Measurements from ENCODE around the gene SLC18A3. TPM values are rescaled to one million over a fixed set of nuclear protein-coding genes. Genes with fewer than 3 reads are reported as not detected.

Gene SLC18A3
- total and polyA plus RNA-seq, 2 experiments from 2014 or later = 0.16 TPM; not detected in 1

DNA sequence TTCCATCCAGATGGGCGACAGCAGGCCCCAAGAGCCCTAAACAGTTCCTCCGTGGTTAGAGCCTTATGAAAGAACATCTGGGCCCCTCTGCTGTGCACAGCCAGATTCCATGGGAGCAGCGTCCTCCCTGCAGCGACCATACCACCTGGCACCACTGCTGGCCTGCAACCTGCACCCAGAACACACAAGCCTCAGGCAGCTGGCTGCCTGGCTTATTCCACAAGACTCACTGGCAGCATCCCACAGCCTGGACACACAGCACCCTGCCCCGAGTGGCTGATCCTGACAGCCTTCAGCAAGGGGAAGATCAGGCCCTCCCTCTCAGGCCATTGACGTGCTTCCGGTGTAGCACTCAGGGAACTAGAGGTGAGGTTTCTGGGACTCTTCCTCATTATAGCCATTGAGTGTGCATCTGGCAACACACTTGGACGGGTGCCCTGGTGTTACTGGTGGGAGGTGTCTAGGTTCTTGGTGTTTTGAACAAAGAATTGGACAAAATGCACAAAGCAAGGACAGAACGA lies 37.5 kb upstream of the SLC18A3 start:
- Mint-ChIP-seq H3K27me3 (ENCODE audit: insufficient read depth, low read depth, poor library complexity) (peaks cover 3% of the 10 kb centered on the region), H3K9me3 (peaks cover 14% of the 10 kb centered on the region), H3K36me3 (ENCODE audit: low read depth) (no peaks in the 10 kb centered on the region), H3K27ac (no peak overlapping the region), H3K4me1 (no peaks in the 10 kb centered on the region), H3K4me3 (no peak overlapping the region)
- TF ChIP-seq, protein P1, sequence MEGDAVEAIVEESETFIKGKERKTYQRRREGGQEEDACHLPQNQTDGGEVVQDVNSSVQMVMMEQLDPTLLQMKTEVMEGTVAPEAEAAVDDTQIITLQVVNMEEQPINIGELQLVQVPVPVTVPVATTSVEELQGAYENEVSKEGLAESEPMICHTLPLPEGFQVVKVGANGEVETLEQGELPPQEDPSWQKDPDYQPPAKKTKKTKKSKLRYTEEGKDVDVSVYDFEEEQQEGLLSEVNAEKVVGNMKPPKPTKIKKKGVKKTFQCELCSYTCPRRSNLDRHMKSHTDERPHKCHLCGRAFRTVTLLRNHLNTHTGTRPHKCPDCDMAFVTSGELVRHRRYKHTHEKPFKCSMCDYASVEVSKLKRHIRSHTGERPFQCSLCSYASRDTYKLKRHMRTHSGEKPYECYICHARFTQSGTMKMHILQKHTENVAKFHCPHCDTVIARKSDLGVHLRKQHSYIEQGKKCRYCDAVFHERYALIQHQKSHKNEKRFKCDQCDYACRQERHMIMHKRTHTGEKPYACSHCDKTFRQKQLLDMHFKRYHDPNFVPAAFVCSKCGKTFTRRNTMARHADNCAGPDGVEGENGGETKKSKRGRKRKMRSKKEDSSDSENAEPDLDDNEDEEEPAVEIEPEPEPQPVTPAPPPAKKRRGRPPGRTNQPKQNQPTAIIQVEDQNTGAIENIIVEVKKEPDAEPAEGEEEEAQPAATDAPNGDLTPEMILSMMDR (conservative IDR thresholded peaks at IDR 0.05; ENCODE audit: low read depth in 2 of 2) = no peak
- TF ChIP-seq JUNB (IDR thresholded peaks at IDR 0.05; ENCODE audit: unreplicated experiment) (no peak), NANOG (IDR thresholded peaks at IDR 0.05; ENCODE audit: borderline replicate concordance) (no peak), STAT1 (IDR thresholded peaks at IDR 0.05; ENCODE audit: unreplicated experiment) (no peak), EZH2phosphoT487 (IDR thresholded peaks at IDR 0.05; ENCODE audit: unreplicated experiment) (no peak), ZNF114 (CRISPR knock-in tag; IDR thresholded peaks at IDR 0.05) (no peak), CREB1 (CRISPR knock-in tag; IDR thresholded peaks at IDR 0.05; ENCODE audit: low read depth) (no peak), EZH2 (IDR thresholded peaks at IDR 0.05; ENCODE audit: low read depth, unreplicated experiment) (no peak), ZNF331 (CRISPR knock-in tag; IDR thresholded peaks at IDR 0.05; ENCODE audit: low read depth) (no peak), ZNF462 (CRISPR knock-in tag; IDR thresholded peaks at IDR 0.05) (no peak), POLR2AphosphoS5 (IDR thresholded peaks at IDR 0.05; ENCODE audit: low read depth) (no peak)
- TF ChIP-seq, protein P2, sequence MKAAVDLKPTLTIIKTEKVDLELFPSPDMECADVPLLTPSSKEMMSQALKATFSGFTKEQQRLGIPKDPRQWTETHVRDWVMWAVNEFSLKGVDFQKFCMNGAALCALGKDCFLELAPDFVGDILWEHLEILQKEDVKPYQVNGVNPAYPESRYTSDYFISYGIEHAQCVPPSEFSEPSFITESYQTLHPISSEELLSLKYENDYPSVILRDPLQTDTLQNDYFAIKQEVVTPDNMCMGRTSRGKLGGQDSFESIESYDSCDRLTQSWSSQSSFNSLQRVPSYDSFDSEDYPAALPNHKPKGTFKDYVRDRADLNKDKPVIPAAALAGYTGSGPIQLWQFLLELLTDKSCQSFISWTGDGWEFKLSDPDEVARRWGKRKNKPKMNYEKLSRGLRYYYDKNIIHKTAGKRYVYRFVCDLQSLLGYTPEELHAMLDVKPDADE (IDR thresholded peaks at IDR 0.05) = no peak
- TF ChIP-seq, protein P3, sequence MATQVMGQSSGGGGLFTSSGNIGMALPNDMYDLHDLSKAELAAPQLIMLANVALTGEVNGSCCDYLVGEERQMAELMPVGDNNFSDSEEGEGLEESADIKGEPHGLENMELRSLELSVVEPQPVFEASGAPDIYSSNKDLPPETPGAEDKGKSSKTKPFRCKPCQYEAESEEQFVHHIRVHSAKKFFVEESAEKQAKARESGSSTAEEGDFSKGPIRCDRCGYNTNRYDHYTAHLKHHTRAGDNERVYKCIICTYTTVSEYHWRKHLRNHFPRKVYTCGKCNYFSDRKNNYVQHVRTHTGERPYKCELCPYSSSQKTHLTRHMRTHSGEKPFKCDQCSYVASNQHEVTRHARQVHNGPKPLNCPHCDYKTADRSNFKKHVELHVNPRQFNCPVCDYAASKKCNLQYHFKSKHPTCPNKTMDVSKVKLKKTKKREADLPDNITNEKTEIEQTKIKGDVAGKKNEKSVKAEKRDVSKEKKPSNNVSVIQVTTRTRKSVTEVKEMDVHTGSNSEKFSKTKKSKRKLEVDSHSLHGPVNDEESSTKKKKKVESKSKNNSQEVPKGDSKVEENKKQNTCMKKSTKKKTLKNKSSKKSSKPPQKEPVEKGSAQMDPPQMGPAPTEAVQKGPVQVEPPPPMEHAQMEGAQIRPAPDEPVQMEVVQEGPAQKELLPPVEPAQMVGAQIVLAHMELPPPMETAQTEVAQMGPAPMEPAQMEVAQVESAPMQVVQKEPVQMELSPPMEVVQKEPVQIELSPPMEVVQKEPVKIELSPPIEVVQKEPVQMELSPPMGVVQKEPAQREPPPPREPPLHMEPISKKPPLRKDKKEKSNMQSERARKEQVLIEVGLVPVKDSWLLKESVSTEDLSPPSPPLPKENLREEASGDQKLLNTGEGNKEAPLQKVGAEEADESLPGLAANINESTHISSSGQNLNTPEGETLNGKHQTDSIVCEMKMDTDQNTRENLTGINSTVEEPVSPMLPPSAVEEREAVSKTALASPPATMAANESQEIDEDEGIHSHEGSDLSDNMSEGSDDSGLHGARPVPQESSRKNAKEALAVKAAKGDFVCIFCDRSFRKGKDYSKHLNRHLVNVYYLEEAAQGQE (IDR thresholded peaks at IDR 0.05; ENCODE audit: unreplicated experiment) = no peak
- Histone ChIP-seq H3K36me3 (ENCODE audit: insufficient read depth) (no peaks in the 10 kb centered on the region), H3K4me3 (no peak overlapping the region), H3K27ac (ENCODE audit: low read depth) (no peak overlapping the region), H3K27me3 (ENCODE audit: insufficient read depth) (no peaks in the 10 kb centered on the region), H3K79me2 (replicated peaks; ENCODE audit: insufficient read depth) (no peaks in the 10 kb centered on the region), H3F3A (replicated peaks; ENCODE audit: low read depth) (no peaks in the 10 kb centered on the region), H2AFZ (no peak overlapping the region), H3K4me2 (no peak overlapping the region), H4K20me1 (replicated peaks; ENCODE audit: insufficient read depth) (no peaks in the 10 kb centered on the region), H3K9me2 (ENCODE audit: insufficient read depth) (0 out of 2 replicates have a peak, but pooled peaks cover 7% of the 10 kb centered on the region), H3K4me1 (ENCODE audit: insufficient read depth) (no peaks in the 10 kb centered on the region)
- ATAC-seq (no peak), DNase-seq (ENCODE audit: low spot score) (no peak)

Data from GM23338 (cell line).